K562 (cell line): ENCODE data around the gene MYO1F. TPM values are rescaled to one million over a fixed set of nuclear protein-coding genes. Genes with fewer than 3 reads are reported as not detected.

Source experiments
- ATAC-seq: fragments of 200-7000 bp; cut with Tn5 transposase; 3 replicates; pipeline ENCODE4 v1.9.1; 2020; ENCODE audit warnings: moderate library complexity
- BruUV-seq: library from RNA; stranded (reverse); fragments of 400-500 nt; replicated peaks from 2 replicates; lab custom pipeline; 2021; lab: Mats Ljungman, UMichigan
- CTCF ChIA-PET: fragments of 300-600 bp; formaldehyde crosslinking; extraction: SDS; loops from one replicate; lab custom pipeline; 2021; ENCODE audit warnings: low intra/inter-chr PET ratio; lab: Yijun Ruan, JAX
- POLR2A ChIA-PET: fragments of 300-600, 350-650 bp; sonication (Branson Sonifier 250); formaldehyde crosslinking; extraction: SDS; loops from one replicate; lab custom pipeline; 2021; ENCODE audit warnings: antibody characterized with exemption, inconsistent platforms; lab: Yijun Ruan, JAX
- DNase-seq, 4 experiments: peaks; one replicate each; pipeline versions ENCODE4 v3.0.0 to v3.0.0-alpha.2; 2011 to 2018; ENCODE audit warnings: low spot score in 3 of 4, mixed read lengths in 3 of 4; ENCODE audit errors: extremely low read depth in 1 of 4
- FAIRE-seq: peaks from 2 replicates; lab custom pipeline; 2011; peaks lifted over from hg19 to GRCh38; lab: Jason Lieb, UNC
- H2AFZ ChIP-seq: 2 replicates; pipeline ENCODE4 v1.6.0; 2011; ENCODE audit warnings: low read depth, low read length, control low read depth, inconsistent platforms
- H3K27ac ChIP-seq: fragments of 200-600 bp; 3 replicates; pipeline ENCODE4 v1.8.0; 2011; ENCODE audit warnings: low read depth, mild to moderate bottlenecking, control low read depth, inconsistent platforms, low read length, moderate library complexity, mixed read lengths; ENCODE audit errors: extremely low read depth
- H3K27me3 ChIP-seq, 2 experiments: fragments of 300-600 bp in 1 of 2; 2 replicates in 1 of 2; 3 replicates in 1 of 2; pipeline versions ENCODE4 v1.6.0 to v1.8.0; 2011; ENCODE audit warnings: inconsistent platforms in 2 of 2, low read length in 2 of 2, mild to moderate bottlenecking in 1 of 2, mixed read lengths in 1 of 2, moderate library complexity in 1 of 2; ENCODE audit not compliant: control insufficient read depth in 2 of 2, insufficient read depth in 2 of 2
- H3K36me3 ChIP-seq: fragments of 300-600 bp; 3 replicates; pipeline ENCODE4 v1.8.0; 2011; ENCODE audit warnings: mild to moderate bottlenecking, low read length, inconsistent platforms; ENCODE audit not compliant: control insufficient read depth, insufficient read depth
- H3K4me1 ChIP-seq, 2 experiments: fragments of 200-600 bp in 1 of 2; replicated peaks in 1 of 2; 2 replicates in 1 of 2; 3 replicates in 1 of 2; pipeline versions ENCODE4 v1.5.1 to v1.8.0; 2011; ENCODE audit warnings: inconsistent platforms in 2 of 2, low read length in 2 of 2, mild to moderate bottlenecking in 1 of 2, mixed read lengths in 1 of 2, moderate library complexity in 1 of 2; ENCODE audit not compliant: control insufficient read depth in 2 of 2, insufficient read depth in 2 of 2
- H3K4me2 ChIP-seq: 2 replicates; pipeline ENCODE4 v1.6.1; 2011; ENCODE audit warnings: low read length, control low read depth, inconsistent platforms, mixed read lengths; ENCODE audit not compliant: insufficient read depth
- H3K4me3 ChIP-seq: fragments of 200-600 bp; sonication (generic), shearing (Covaris generic); 2 replicates; pipeline ENCODE4 v1.5.1; 2016; ENCODE audit warnings: control low read depth, inconsistent platforms
- H3K79me2 ChIP-seq: fragments of 200-600 bp; 3 replicates; pipeline ENCODE4 v1.8.0; 2011; ENCODE audit warnings: low read length, inconsistent platforms; ENCODE audit not compliant: control insufficient read depth, insufficient read depth
- H3K9ac ChIP-seq, 2 experiments: 2 replicates each; pipeline versions ENCODE4 v1.6.0 to v1.6.1; 2011; ENCODE audit warnings: low read depth in 2 of 2, low read length in 2 of 2, control low read depth in 1 of 2, inconsistent platforms in 1 of 2, mild to moderate bottlenecking in 1 of 2, mixed read lengths in 1 of 2; ENCODE audit not compliant: insufficient read depth in 1 of 2
- H3K9me1 ChIP-seq: one replicate; pipeline ENCODE4 v1.6.0; 2011; ENCODE audit warnings: inconsistent platforms, mild to moderate bottlenecking, low read length, moderate library complexity; ENCODE audit not compliant: control insufficient read depth, insufficient read depth
- H3K9me3 ChIP-seq: replicated peaks from 2 replicates; pipeline ENCODE4 v1.5.1; 2011; ENCODE audit warnings: low read depth, low read length, inconsistent platforms; ENCODE audit not compliant: control insufficient read depth, insufficient read depth
- H4K20me1 ChIP-seq: replicated peaks from 2 replicates; pipeline ENCODE4 v1.6.1; 2011; ENCODE audit warnings: low read length, inconsistent platforms, mixed read lengths; ENCODE audit not compliant: control insufficient read depth, insufficient read depth
- ADNP ChIP-seq: fragments of 200-800 bp; sonication (Bioruptor generic); IDR thresholded peaks from 2 replicates; pipeline ENCODE4 v1.6.1; 2016; ENCODE audit warnings: missing genetic modification characterization, missing compliant biosample characterization
- CHD4 ChIP-seq: fragments of 200-600 bp; sonication (generic); IDR thresholded peaks from 3 replicates; pipeline ENCODE4 v1.6.1; 2012; ENCODE audit warnings: low read depth, mild to moderate bottlenecking, mixed read lengths, low read length, inconsistent platforms; ENCODE audit not compliant: insufficient read depth, insufficient replicate concordance, poor library complexity, severe bottlenecking
- EZH2 ChIP-seq: IDR thresholded peaks from 2 replicates; pipeline ENCODE4 v1.6.1; 2012; ENCODE audit warnings: low read depth, mild to moderate bottlenecking, inconsistent platforms, low read length, borderline replicate concordance
- NBN ChIP-seq: fragments of 450-650 bp; IDR thresholded peaks from 2 replicates; pipeline ENCODE4 v1.6.1; 2016; ENCODE audit warnings: low read depth, mild to moderate bottlenecking
- NFRKB ChIP-seq: fragments of 450-650 bp; IDR thresholded peaks from 2 replicates; pipeline ENCODE4 v1.6.1; 2016; ENCODE audit warnings: low read depth
- OTX1 ChIP-seq: fragments of 450-650 bp; formaldehyde crosslinking; IDR thresholded peaks from 2 replicates; pipeline ENCODE4 v1.4.0; 2022; ENCODE audit warnings: mild to moderate bottlenecking
- PHF20 ChIP-seq: fragments of 450-650 bp; IDR thresholded peaks from 2 replicates; pipeline ENCODE4 v1.6.1; 2018; ENCODE audit not compliant: partially characterized antibody
- POLR2G ChIP-seq: fragments of 200-400 bp; formaldehyde crosslinking; IDR thresholded peaks from 2 replicates; pipeline ENCODE4 v1.6.1; 2017; ENCODE audit warnings: low read depth, mild to moderate bottlenecking, antibody characterized with exemption, low read length, moderate library complexity
- RFX5 ChIP-seq: IDR thresholded peaks from 2 replicates; pipeline ENCODE4 v1.6.1; 2011; ENCODE audit warnings: low read depth, mild to moderate bottlenecking, improper control_type of control experiment, low read length
- THRB ChIP-seq: fragments of 450-650 bp; formaldehyde crosslinking; conservative IDR thresholded peaks from 2 replicates; pipeline ENCODE4 v1.4.0; 2022; ENCODE audit warnings: mild to moderate bottlenecking, missing genetic modification characterization
- ZKSCAN8 ChIP-seq: fragments of 200-800 bp; sonication (Bioruptor generic); IDR thresholded peaks from 2 replicates; pipeline ENCODE4 v1.6.1; 2016; ENCODE audit warnings: missing genetic modification characterization, missing compliant biosample characterization
- ZNF79 ChIP-seq: fragments of 250-450 bp; sonication (Bioruptor Pico); IDR thresholded peaks from 2 replicates; pipeline ENCODE4 v1.4.0; 2020; ENCODE audit warnings: low read depth, mild to moderate bottlenecking, moderate library complexity
- WGBS: fragments of 100-300 bp; shearing (Covaris generic); methylation state at CpG from one replicate; pipeline ENCODE4 v1.1.6; 2016; ENCODE audit warnings: low coverage, mixed read lengths; ENCODE audit not compliant: insufficient coverage; ENCODE audit errors: missing lambda C conversion rate; 5-methylcytosine and 5-hydroxymethylcytosine counted together
- in situ Hi-C: fragments of 300-500 bp; cut with MboI; formaldehyde crosslinking; loops from 4 replicates; pipeline ENCODE4 v1.15.0; 2018; ENCODE audit warnings: inconsistent platforms, mixed read lengths
- intact Hi-C: fragments of 100-400 bp; cut with micrococcal nuclease; formaldehyde crosslinking; loops from 2 replicates; pipeline ENCODE4 v1.14.2; 2022
- polyA plus RNA-seq, 8 experiments: library from polyadenylated mRNA; depleted of rRNA in 4 of 8; stranded (reverse) in 5 of 8; unstranded in 3 of 8; fragments of >200 nt; fragmentation: Nextera tagmentation in 2 of 8; fragmentation: Illumina TruSeq in 1 of 8; extraction: Ambion mirVana in 2 of 8; extraction: Trizol in 1 of 8; gene quantifications; 2 replicates each; pipeline versions ENCODE4 v1.2.1 to v1.2.3, GENCODE V29; 2011 to 2014; ENCODE audit warnings: inconsistent platforms in 1 of 8, missing spikeins in 1 of 8
- total RNA-seq, 7 experiments: library from RNA; depleted of rRNA in 6 of 7; stranded (reverse); fragments of >200 nt in 6 of 7; fragmentation: Illumina TruSeq in 2 of 7; extraction: Trizol in 2 of 7; gene quantifications; 2 replicates each; pipeline versions ENCODE4 v1.2.1 to v1.2.3, GENCODE V29; 2011 to 2021; ENCODE audit warnings: low replicate concordance in 1 of 7
- TF ChIP-seq, protein P1 (sequence below), 3 experiments: fragments of 200-800 bp in 1 of 3; sonication (Bioruptor generic) in 1 of 3; sonication (generic) in 1 of 3; formaldehyde crosslinking in 1 of 3; IDR thresholded peaks; 2 replicates each; pipeline versions ENCODE4 v1.6.1 to v1.8.0; 2016 to 2022; ENCODE audit warnings: mild to moderate bottlenecking in 2 of 3, missing compliant biosample characterization in 2 of 3, missing genetic modification characterization in 2 of 3, missing genetic modification reagents in 1 of 3
- TF ChIP-seq, protein P2 (sequence below): sonication (generic); formaldehyde crosslinking; IDR thresholded peaks from 2 replicates; pipeline ENCODE4 v1.8.1; 2022; ENCODE audit warnings: missing genetic modification reagents
- TF ChIP-seq, protein P3 (sequence below): sonication (generic); formaldehyde crosslinking; IDR thresholded peaks from 2 replicates; pipeline ENCODE4 v1.8.0; 2022; ENCODE audit warnings: missing genetic modification reagents, mild to moderate bottlenecking, moderate library complexity, borderline replicate concordance

The MYO1F gene
- total and polyA plus RNA-seq, 9 of the 15 experiments (the other 6 are each of a cell fraction or from before 2014, with no cell fraction given) = 0.78 to 9.4 (median 4.3) TPM

DNA sequence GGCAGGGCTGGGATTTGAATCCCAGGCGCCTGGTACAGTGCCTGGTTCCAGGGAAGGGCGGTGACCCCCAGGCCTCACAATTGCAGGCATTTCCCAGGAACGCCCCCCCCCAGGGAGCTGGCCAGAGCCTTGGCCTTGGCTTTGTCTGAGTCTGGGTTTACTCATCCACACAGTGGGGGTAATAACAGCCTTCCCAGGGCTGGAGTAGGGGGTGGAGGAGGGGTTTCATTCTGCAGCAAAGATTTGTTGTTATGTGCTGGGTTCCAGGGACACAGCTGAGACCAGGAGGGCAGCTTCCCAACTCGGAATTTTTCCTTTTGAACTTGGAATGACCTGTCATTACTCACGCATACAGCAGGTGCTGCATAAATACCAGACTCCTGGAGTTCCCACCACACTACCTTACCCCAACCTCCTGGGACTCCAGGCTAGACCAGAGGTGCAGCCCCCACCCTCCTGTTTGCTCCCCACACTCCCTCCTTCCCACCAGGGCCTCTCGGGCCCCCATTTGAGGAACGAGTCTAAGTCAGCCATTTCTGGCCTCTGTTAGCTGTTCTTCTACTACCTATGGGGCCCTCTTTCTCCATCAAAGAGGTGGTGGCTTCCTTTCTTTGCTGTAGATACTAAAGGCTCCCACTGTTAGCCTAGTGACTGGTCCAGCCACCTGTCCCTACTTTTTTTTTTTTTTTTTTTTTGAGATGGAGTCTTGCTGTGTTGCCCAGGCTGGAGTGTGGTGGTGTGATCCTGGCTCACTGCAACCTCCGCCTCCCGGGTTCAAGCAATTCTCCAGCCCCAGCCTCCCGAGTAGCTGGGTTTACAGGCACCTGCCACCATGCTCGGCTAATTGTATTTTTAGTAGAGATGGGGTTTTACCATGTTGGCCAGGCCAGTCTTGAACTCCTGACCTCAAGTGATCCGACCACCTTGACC, 34.9 kb upstream of the MYO1F start:
- H3K27ac ChIP-seq = no peak overlapping the region
- POLR2A ChIA-PET = interaction anchor here (0.6 to 0.8 kb wide), 2 partner anchors 11 to 301 kb away, joined by 3 read pairs; no protein-coding TSS in a partner anchor
- FAIRE-seq = no peak
- peak; percentile 66 for TF ChIP-seq ADNP (tag)
- TF ChIP-seq CHD4 = peak; percentile 65
- TF ChIP-seq OTX1 (CRISPR knock-in tag) = no peak
- TF ChIP-seq, protein P1, sequence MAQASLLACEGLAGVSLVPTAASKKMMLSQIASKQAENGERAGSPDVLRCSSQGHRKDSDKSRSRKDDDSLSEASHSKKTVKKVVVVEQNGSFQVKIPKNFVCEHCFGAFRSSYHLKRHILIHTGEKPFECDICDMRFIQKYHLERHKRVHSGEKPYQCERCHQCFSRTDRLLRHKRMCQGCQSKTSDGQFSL (CRISPR knock-in tag; IDR thresholded peaks at IDR 0.05) = peak; percentile 29; the same call in 1 of the 2 replicates
- TF ChIP-seq, protein P1 (tag; IDR thresholded peaks at IDR 0.05) = 0 out of 4 replicates have a peak, but pooled peaks of 1 of the 2 experiments have one; percentile 42
- no peak for TF ChIP-seq POLR2G
- TF ChIP-seq, protein P2, sequence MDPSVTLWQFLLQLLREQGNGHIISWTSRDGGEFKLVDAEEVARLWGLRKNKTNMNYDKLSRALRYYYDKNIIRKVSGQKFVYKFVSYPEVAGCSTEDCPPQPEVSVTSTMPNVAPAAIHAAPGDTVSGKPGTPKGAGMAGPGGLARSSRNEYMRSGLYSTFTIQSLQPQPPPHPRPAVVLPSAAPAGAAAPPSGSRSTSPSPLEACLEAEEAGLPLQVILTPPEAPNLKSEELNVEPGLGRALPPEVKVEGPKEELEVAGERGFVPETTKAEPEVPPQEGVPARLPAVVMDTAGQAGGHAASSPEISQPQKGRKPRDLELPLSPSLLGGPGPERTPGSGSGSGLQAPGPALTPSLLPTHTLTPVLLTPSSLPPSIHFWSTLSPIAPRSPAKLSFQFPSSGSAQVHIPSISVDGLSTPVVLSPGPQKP (CRISPR knock-in tag) = no peak
- no peak for TF ChIP-seq NBN
- no peak for TF ChIP-seq PHF20
- TF ChIP-seq NFRKB = no peak
- TF ChIP-seq ZNF79 (CRISPR knock-in tag) = no peak
- peak; percentile 96 for TF ChIP-seq ZKSCAN8 (CRISPR knock-in tag)
- TF ChIP-seq, protein P3, sequence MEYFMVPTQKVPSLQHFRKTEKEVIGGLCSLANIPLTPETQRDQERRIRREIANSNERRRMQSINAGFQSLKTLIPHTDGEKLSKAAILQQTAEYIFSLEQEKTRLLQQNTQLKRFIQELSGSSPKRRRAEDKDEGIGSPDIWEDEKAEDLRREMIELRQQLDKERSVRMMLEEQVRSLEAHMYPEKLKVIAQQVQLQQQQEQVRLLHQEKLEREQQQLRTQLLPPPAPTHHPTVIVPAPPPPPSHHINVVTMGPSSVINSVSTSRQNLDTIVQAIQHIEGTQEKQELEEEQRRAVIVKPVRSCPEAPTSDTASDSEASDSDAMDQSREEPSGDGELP (CRISPR knock-in tag) = no peak
- no peak for TF ChIP-seq EZH2
- TF ChIP-seq THRB (CRISPR knock-in tag) = no peak
- TF ChIP-seq RFX5 = no peak

More for the DNA sequence above, 34.9 kb upstream of the MYO1F start:
- no peak overlapping the region for H3K4me2 ChIP-seq
- intact Hi-C loops = loop anchor here (10.0 kb wide), 1 partner anchor 83 kb away; the partner anchor contains the start of gene ACTL9
- H3K9me3 ChIP-seq = no peaks in the 10 kb centered on the region
- 8% methylated on average over 11 of the region's 12 CpGs for WGBS
- no TSS peak for BruUV-seq
- DNase-seq = no peak
- ATAC-seq = no peak
- no peak overlapping the region for H2AFZ ChIP-seq
- H3K9me1 ChIP-seq = no peaks in the 10 kb centered on the region
- no peak overlapping the region for H3K4me3 ChIP-seq
- in situ Hi-C loops = loop anchor here (10.0 kb wide), 1 partner anchor 83 kb away; the partner anchor contains the start of gene ACTL9
- no peaks in the 10 kb centered on the region for H3K79me2 ChIP-seq
- CTCF ChIA-PET = interaction anchor here (0.7 kb wide), 1 partner anchor 458 kb away, joined by 3 read pairs; no protein-coding TSS in a partner anchor
- H3K36me3 ChIP-seq = no peaks in the 10 kb centered on the region
- H3K4me1 ChIP-seq = peaks cover 6 to 21% of the 10 kb centered on the region in 2 experiments; a peak in 3 of 5 replicates
- no peak overlapping the region for H3K9ac ChIP-seq
- peaks cover 0 to 7% of the 10 kb centered on the region in 2 experiments; a peak in 2 of 5 replicates for H3K27me3 ChIP-seq
- no peaks in the 10 kb centered on the region for H4K20me1 ChIP-seq
